RPMI8226 (cell line): Measurements from ENCODE around the gene PRDM16.

Experiments
- DNase-seq: peaks from one replicate; pipeline ENCODE4 v3.0.0-alpha.2; 2015

Gene PRDM16

GRCh38 chr1:3316340-3316943 lies 247.4 kb downstream of the PRDM16 start:
- DNase-seq: no peak

- DNase-seq: no peak
Measured at GRCh38 chr1:3317456-3317855, 248.5 kb downstream of the PRDM16 start.

DNA sequence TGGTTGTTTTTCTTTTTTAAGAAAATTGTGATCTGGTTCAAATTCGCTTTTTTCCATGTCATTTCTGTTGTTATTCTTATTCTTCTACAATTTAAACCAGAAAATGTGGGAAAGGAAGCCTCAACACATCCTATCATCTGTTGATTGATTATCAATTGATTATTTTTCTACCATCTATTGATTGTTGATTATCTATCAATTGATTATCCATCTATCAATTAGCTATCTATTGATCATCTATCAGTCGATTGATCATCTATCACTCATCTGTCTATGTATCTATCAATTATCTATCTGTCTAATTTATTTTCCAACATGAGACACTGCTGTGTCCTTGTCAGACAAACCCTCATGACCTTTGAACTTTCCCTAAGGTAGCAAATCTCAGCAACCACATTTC lies 249.3 kb downstream of the PRDM16 start:
- DNase-seq: no peak

DNA sequence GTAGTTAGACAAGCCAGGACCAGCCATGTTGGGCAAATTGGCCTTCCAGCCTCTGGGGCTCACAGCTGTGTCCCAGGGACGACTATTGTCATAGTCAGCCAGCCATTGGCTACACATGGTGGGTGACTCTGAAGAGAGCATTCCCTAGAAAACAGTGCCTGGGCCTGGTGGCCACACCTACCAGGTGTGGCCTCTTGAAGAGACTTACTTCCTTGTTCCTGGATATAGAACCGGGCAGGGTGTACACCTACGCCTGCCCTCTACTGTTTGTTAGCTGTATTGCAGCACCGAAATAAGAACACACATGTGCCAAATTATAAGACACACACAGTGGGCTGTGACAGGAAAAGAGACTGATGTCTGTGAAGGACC lies 250.9 kb downstream of the PRDM16 start:
- peak; percentile 91 for DNase-seq

GRCh38 chr1:3320246-3321152 lies 251.5 kb downstream of the PRDM16 start:
- peak; percentile 91 for DNase-seq

GRCh38 chr1:3321559-3322449 lies 252.8 kb downstream of the PRDM16 start:
- no peak for DNase-seq

DNA sequence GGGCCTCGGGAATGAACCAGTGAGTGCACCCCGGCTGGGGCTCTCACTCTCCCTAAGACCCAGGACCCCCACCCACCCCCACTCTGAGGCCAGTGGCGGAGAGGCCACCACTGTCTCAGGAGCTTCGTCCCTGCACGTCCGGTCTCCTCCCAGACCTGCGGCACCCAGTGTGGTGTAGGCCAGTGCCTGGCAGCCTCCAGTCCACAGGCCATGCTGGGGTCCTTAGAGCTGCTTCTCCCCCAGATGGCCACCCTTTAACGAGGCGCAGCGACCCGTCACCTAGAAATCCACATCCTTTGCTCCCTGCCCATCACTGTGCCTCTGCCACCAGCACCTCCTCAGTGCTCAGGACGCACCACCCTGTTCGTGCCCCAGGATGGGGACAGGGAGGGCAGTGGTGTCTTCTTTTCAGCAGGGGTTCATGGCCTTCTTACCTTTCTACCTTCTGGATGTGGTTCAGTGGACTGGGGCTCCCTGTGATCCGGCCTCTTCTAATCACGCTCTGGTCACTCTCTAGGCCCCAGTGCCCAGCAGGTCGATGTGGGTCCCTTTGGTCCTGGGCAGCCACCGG lies 253.5 kb downstream of the PRDM16 start:
- DNase-seq: no peak

DNA sequence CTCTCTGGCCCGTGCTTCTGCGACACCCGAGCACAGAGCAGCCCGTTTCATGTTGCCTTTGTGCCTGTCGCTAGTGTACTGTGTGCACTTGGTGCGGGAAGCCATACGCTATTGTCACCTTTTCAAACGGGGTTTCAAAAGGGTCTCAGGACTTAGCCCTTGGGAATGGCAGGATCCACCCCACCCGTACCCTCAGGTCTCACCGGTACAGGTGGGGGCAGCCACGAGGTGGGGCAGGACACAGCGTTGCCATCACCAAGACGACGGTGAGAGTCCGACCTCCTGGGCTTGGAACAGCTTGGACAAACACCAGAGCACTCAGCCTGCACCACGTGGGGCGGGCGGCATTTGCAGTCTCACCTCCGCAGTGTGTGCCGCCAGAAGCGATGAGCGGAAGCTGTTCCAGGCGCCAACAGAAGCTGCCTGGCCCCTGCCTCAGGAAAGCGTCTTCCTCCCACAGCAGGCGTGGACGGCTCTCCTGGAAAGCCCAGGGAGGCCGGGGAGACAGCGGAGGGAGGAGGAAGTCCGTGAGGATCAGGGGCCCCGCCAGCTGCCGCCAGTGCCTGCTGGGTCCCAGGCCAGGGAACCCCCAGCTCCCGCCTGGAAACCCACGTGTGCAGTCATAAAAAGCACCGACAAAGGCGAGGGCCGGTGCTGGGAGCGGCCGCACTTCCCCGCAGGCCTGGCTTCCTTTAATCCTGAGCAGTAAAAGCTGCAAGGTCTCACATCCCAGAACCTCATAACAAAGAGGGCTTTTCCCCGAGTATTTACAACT lies 254.2 kb downstream of the PRDM16 start:
- DNase-seq: no peak

DNA sequence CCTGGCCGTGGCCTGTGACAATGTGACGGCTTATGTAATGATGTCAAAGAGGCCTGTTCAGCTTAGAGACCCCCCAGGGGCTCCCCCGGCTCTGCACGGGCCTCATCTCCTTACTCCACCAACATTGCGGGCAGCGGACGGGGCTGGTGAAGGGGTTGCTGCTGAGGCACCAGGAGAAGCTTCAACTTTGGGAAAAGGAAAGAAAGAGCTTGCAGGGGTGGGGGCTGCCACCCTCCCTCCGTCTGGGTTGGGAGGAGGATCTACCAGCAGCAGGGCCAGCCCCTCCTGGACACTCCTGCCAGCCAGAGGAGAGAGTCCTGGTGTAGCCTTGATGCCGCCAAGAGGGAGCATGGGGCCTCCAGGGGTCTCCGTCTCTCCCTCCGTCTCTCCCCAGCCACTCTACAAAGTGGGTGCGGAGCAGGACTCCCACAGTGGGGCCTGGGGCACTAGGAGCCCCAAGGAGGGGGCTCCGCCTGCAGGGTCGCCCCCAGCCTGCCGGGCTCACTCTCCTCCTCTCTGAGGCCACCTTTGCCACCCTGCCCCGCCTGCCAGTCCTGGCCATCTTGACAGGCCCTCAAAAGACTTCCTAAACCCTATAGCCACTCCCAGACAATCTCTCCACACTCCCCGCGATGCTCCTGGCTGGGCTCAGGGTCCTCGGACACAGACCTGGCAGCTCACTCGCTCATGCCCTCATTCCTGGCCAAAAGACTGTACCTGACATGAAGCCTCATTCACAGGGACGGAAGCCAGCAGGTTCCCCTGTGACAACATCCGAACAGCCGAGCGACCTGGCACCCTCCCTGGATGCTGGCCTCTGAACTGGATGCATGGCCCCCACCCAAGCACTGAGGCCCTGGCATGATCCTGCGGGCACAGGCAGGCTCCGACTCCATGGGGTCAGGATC lies 255.0 kb downstream of the PRDM16 start:
- DNase-seq: no peak

GRCh38 chr1:3324704-3325535 lies 255.9 kb downstream of the PRDM16 start:
- no peak for DNase-seq

DNA sequence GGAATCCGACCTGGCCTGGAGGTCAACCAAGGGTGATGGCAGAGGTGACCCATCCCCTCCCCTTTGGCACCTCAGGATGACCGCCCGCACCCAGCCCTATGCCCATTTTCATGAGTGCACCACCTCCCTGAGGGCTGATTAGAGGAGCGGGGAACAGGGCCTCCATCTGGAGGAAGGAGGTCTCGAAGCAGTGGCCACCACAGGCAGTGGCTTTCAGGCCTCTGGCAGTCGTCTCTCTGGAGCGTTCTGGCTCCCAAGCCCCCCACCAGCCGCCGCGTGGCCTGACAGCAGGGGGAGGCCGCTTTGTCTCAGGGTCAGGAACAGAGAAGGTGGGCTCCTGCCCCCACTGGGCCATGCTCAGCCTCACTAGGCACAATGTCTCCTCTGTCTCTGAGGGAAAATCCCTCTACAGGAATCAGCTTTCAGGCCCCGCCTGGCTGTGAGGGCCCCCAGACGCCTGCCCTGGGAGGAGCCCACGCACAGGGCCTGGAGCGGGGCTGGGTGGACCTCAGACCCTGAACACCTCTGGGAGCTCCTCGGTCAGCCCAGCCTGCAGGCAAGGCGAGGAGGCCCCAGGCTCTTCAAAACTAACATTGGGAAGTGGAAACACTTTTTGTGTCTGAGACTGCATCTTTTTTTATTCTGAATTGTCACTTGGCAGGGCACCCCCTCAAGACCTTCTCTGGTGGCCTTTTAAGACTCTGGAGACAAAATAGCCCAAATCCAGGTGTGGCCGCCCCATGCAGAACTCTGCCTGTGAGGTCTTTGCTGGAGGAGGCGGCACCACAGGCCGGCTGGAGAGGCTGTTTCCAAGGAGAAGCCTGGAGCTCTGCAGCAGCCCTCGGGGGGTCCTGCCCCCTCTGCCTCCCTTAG lies 257.7 kb downstream of the PRDM16 start:
- no peak for DNase-seq

- no peak for DNase-seq
Measured at GRCh38 chr1:3327389-3327702, 258.3 kb downstream of the PRDM16 start.

- DNase-seq: peak; percentile 43
Measured at GRCh38 chr1:3327936-3328590, 259.1 kb downstream of the PRDM16 start.

GRCh38 chr1:3329640-3330281 lies 260.8 kb downstream of the PRDM16 start:
- DNase-seq: no peak

DNA sequence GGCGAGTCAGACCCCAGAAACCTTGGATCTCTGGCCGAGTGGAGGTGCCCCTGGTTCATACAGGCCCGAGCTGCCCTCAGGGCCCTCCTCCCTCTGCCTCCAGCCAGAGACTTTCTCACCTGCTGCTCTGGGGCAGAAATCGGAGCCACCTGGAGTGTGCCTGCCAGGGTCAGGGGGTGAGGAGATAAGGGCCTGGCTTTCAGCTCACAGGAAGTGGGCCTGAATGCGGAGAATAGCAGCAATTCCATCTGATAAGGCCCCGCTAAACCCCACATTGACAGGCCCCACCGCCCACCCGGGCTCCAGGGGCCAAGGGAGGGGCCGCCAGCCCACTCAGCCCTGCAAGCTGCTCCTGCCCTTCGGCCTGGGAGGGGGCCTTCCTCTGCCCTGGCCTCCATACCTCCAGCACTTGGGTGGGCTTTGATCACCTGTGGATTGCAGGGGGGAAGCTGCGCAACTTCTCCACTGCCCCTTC lies 261.8 kb downstream of the PRDM16 start:
- DNase-seq: no peak

DNA sequence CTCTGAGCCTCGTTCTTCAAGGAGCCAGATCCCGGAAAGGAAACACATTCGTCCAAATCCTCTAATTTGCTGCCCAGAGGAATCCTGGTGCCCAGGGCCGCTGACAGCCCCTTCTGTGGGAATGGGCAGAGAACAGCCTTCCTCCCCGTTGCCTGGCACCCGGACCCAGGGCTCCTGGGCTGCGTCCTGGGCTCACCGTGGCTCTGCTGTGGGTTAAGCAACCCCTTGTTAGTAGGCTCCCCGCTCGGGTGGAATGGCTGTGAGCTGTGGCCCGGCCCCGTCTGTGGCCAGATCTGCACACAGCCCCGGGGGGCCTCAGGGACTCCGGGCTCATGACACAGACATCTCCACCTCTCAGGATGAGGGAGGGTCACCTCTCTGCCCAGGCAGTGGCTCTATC lies 262.6 kb downstream of the PRDM16 start:
- no peak for DNase-seq

DNA sequence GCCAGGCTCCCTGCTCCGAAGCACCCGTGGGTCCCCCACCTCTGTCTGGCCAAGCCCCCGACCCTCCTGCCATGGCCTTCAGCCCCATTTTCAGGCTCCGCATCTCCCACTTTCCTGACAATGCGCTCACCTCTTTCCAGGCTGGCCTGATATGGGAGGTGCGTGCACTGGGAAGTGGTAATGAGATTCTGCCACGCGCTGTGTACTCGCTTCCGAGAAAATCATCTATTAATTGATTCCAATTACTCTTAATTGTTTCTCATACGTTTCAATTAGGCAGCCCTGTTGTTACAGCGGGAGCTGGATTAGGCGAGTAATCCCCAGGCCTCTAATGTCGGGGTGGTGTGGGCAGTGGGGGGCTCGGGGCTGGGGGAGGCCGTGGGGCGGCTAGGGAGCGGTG lies 263.0 kb downstream of the PRDM16 start:
- DNase-seq: no peak

GRCh38 chr1:3332662-3333061 lies 263.7 kb downstream of the PRDM16 start:
- DNase-seq: no peak
